ENCODE data around the gene BRF1.

DNA sequence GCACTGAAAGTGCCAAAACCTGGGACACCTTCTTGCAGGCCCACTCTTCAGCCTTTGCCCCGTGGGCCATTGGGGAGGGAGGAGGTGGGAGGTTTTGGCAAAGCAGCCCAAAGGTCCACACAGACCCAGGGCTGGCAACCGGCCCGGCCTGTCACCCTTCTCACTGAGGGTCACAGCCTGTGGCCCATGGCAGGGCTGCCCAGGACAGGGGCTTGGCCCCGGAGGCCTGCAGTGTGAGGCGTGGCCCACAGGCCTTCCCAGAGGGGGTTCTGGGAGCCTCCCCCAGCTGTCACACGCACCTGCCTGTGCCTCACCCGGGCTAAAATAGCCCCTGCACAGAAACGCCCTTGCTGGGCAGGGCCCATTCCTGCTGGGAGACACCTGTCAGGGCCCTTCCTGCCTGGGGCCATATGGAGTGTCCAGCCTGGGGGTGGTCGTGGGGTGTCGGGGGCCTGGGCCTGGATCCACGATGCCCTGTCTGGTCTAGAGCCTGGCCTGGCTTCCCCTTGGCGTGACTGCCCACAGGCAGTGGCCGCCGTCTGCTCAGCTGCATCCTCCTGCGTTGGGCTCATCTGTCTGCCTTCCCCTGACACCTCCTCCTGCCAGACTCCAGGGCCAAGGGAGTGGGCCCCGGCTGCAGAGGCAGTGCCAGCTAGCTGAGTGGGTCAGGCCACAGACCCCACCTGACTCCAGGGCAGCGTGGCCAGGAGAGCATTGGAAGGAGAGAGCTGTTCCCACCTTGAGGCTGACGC is 33.0 kb upstream of the BRF1 start:
- TF ChIP-seq GATA2 (IDR thresholded peaks at IDR 0.05; ENCODE audit: low read depth, low read length), result no peak
- no peak for TF ChIP-seq GATA3 (IDR thresholded peaks at IDR 0.05; ENCODE audit: low read depth, low read length)

Measured in SH-SY5Y (cell line).